Skin epidermis (tissue), 12 donors: ENCODE measurements around the gene GGCX.
"Not testable (repeated sequence)": the region's sequence is repeated elsewhere in the genome, so short reads cannot be mapped to it uniquely, and the experiment has no call there.

Source experiments
- H3K27ac ChIP-seq, 21 experiments: fragments of 200-600 bp; sonication (generic) in 11 of 21; one replicate each; pipeline ENCODE4 v1.5.0; 2020; ENCODE audit warnings: mild to moderate bottlenecking in 3 of 21, inconsistent platforms in 2 of 21, moderate library complexity in 2 of 21
- H3K4me3 ChIP-seq, 7 experiments: fragments of 200-600 bp; sonication (generic) in 2 of 7; one replicate each; pipeline ENCODE4 v1.5.0; 2020; ENCODE audit warnings: inconsistent platforms in 2 of 7, mild to moderate bottlenecking in 2 of 7, moderate library complexity in 1 of 7

GGCX gene

GRCh38 chr2:85595301-85596025, 34.2 kb upstream of the GGCX start, which contains the start of gene RNF181:
Gene RNF181, plus strand, starts transcription at chr2:85595745. Its CDS starts 19 bp downstream, at chr2:85595764.
- Histone ChIP-seq H3K4me3 (peak within 1 kb of the TSS; percentile 59 to 85 (median 72)), H3K27ac (peak within 1 kb of the TSS; percentile 70 to 94 (median 91))

GRCh38 chr2:85594715-85595300, 33.5 kb upstream of the GGCX start:
- peak overlapping the region; percentile 59 to 85 (median 72) for H3K4me3 ChIP-seq
- peak overlapping the region in 20 of 21 experiments; percentile 72 to 94 (median 91) for H3K27ac ChIP-seq

GRCh38 chr2:85593023-85593422, 31.7 kb upstream of the GGCX start:
- Histone ChIP-seq H3K4me3 (no peak overlapping the region), H3K27ac (peak overlapping the region in 3 of 21 experiments; percentile 52 to 90 (median 78))

GRCh38 chr2:85592299-85592698, 31.0 kb upstream of the GGCX start:
- H3K4me3 ChIP-seq, result not testable (repeated sequence)
- H3K27ac ChIP-seq, result peak overlapping the region in 14 of 21 experiments; percentile 55 to 92 (median 82)

GRCh38 chr2:85591563-85591962, 30.3 kb upstream of the GGCX start:
- Histone ChIP-seq H3K27ac (peak overlapping the region in 20 of 21 experiments; percentile 55 to 92 (median 80)), H3K4me3 (no peak overlapping the region)

GRCh38 chr2:85590950-85591349, 29.7 kb upstream of the GGCX start:
- peak overlapping the region in 20 of 21 experiments; percentile 55 to 92 (median 80) for H3K27ac ChIP-seq

GRCh38 chr2:85589982-85590791, 28.9 kb upstream of the GGCX start:
- H3K27ac ChIP-seq, result peak overlapping the region in 20 of 21 experiments; percentile 55 to 92 (median 80)
- H3K4me3 ChIP-seq, result no peak overlapping the region

More at GRCh38 chr2:85590950-85591349, 29.7 kb upstream of the GGCX start:
- no peak overlapping the region for H3K4me3 ChIP-seq

GRCh38 chr2:85589181-85589580, 27.9 kb upstream of the GGCX start:
- Histone ChIP-seq H3K4me3 (no peak overlapping the region), H3K27ac (peak overlapping the region in 14 of 21 experiments; percentile 16 to 92 (median 78))

GRCh38 chr2:85588645-85589044, 27.4 kb upstream of the GGCX start:
- peak overlapping the region in 16 of 21 experiments; percentile 5 to 92 (median 70) for H3K27ac ChIP-seq

GRCh38 chr2:85588236-85588635, 26.9 kb upstream of the GGCX start:
- H3K27ac ChIP-seq, result peak overlapping the region in 17 of 21 experiments; percentile 8 to 92 (median 57)
- no peak overlapping the region for H3K4me3 ChIP-seq

More at GRCh38 chr2:85588645-85589044, 27.4 kb upstream of the GGCX start:
- no peak overlapping the region for H3K4me3 ChIP-seq

GRCh38 chr2:85585781-85586105, 24.4 kb upstream of the GGCX start:
- H3K4me3 ChIP-seq, result no peak overlapping the region
- H3K27ac ChIP-seq, result peak overlapping the region in 19 of 21 experiments; percentile 71 to 96 (median 87)

GRCh38 chr2:85584857-85585780, 23.8 kb upstream of the GGCX start:
- H3K4me3 ChIP-seq, result peak overlapping the region; percentile 31 to 58 (median 50)
- H3K27ac ChIP-seq, result peak overlapping the region; percentile 69 to 96 (median 87)

- H3K27ac ChIP-seq, result peak within 1 kb of the TSS; percentile 69 to 96 (median 87)
- peak within 1 kb of the TSS; percentile 31 to 58 (median 50) for H3K4me3 ChIP-seq
Observed at GRCh38 chr2:85584354-85584856, 23.1 kb upstream of the GGCX start, which contains the start of gene VAMP5. Gene VAMP5, plus strand, starts transcription at chr2:85584431. Its CDS starts 60 bp downstream, at chr2:85584491.

- H3K27ac ChIP-seq, result peak overlapping the region; percentile 69 to 96 (median 87)
Observed at GRCh38 chr2:85583667-85584353, 22.5 kb upstream of the GGCX start.

GRCh38 chr2:85582492-85582891, 21.2 kb upstream of the GGCX start:
- H3K27ac ChIP-seq, result peak overlapping the region in 1 of 21 experiments; percentile 21

More at GRCh38 chr2:85583667-85584353, 22.5 kb upstream of the GGCX start:
- H3K4me3 ChIP-seq, result peak overlapping the region; percentile 31 to 58 (median 50)

GRCh38 chr2:85580206-85580605, 18.9 kb upstream of the GGCX start:
- peak overlapping the region in 16 of 21 experiments; percentile 76 to 94 (median 88) for H3K27ac ChIP-seq
- H3K4me3 ChIP-seq, result no peak overlapping the region

More at GRCh38 chr2:85582492-85582891, 21.2 kb upstream of the GGCX start:
- H3K4me3 ChIP-seq, result no peak overlapping the region

- Histone ChIP-seq H3K4me3 (peak overlapping the region; percentile 17 to 62 (median 52)), H3K27ac (peak overlapping the region in 20 of 21 experiments; percentile 76 to 94 (median 88))
Observed at GRCh38 chr2:85579266-85579935, 18.1 kb upstream of the GGCX start.
